ENCODE data around the gene GAL3ST3. TPM values are rescaled to one million over a fixed set of nuclear protein-coding genes. Genes with fewer than 3 reads are reported as not detected.
"Not testable (repeated sequence)": the region's sequence is repeated elsewhere in the genome, so short reads cannot be mapped to it uniquely, and the experiment has no call there.

The GAL3ST3 gene
- total and polyA plus RNA-seq, 4 experiments from 2014 or later, result not detected

GRCh38 chr11:66011239-66011784 is 37.6 kb downstream of the GAL3ST3 start:
- H3K36me3 Mint-ChIP-seq, result no peaks in the 10 kb centered on the region
- no peak overlapping the region for H3K4me3 ChIP-seq (ENCODE audit: low read length in 2 of 2)
- no peak for DNase-seq
- intact Hi-C loops (cut with micrococcal nuclease), result no loop called here
- CTCF ChIA-PET (ENCODE audit: partially characterized antibody), result interaction anchor here (2.7 to 3.7 kb wide), 2 partner anchors 11 to 34 kb away, joined by 9 to 16 read pairs; no protein-coding TSS in a partner anchor
- H3K4me1 ChIP-seq (ENCODE audit: insufficient read depth, low read length), result no peaks in the 10 kb centered on the region
- H3K27ac Mint-ChIP-seq, result no peak overlapping the region
- peaks cover 0 to 5% (median 3%) of the 10 kb centered on the region in 4 donors for H3K4me1 Mint-ChIP-seq
- no peaks in the 10 kb centered on the region for H3K36me3 ChIP-seq (ENCODE audit: insufficient read depth, low read length)
- H3K9me3 Mint-ChIP-seq, result no peaks in the 10 kb centered on the region
- no peak overlapping the region for H3K27ac ChIP-seq (ENCODE audit: low read depth, low read length)
- H3K9me3 ChIP-seq (ENCODE audit: control insufficient read depth in 1 of 2, low read length in 2 of 2), result no peaks in the 10 kb centered on the region
- peaks cover 9 to 14% of the 10 kb centered on the region in 2 donors for H3K27me3 Mint-ChIP-seq
- POLR2A ChIA-PET (ENCODE audit: partially characterized antibody), result no interaction called here
- H3K27me3 ChIP-seq (ENCODE audit: insufficient read depth, low read length), result peaks cover 13% of the 10 kb centered on the region
- H3K4me3 Mint-ChIP-seq, result no peak overlapping the region

DNA sequence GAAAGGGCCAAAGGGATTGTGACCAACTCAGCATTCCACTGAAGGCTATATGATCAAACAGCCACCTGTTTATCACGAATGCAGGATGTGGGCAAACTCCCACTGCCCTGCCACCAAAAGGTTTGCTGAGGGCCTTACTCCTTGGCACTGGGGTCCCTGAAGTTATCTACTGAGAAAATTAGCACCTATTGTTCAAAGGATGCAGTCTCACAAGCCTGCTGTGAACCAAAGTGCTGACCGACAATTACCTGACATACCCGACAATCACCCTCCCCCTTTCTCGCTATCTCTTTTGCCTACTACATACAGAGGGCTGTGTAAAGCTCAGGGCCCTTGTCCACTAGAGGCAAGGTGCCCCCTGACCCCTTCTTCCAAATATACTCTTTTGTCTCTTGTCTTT is 38.9 kb downstream of the GAL3ST3 start:
- H3K9me3 ChIP-seq (ENCODE audit: control insufficient read depth in 1 of 2, low read length in 2 of 2); H3K27ac ChIP-seq (ENCODE audit: low read depth, low read length); H3K27ac Mint-ChIP-seq; H3K4me3 Mint-ChIP-seq; DNase-seq; H3K36me3 Mint-ChIP-seq; intact Hi-C loops (cut with micrococcal nuclease); H3K4me1 ChIP-seq (ENCODE audit: insufficient read depth, low read length); POLR2A ChIA-PET (ENCODE audit: partially characterized antibody); H3K4me1 Mint-ChIP-seq; H3K36me3 ChIP-seq (ENCODE audit: insufficient read depth, low read length); H3K4me3 ChIP-seq (ENCODE audit: low read length in 2 of 2); H3K9me3 Mint-ChIP-seq: not testable (repeated sequence)
- CTCF ChIA-PET (ENCODE audit: partially characterized antibody), result interaction anchor here (2.7 kb wide), 1 partner anchor 35 kb away, joined by 10 read pairs; no protein-coding TSS in a partner anchor
- peaks cover 9 to 14% of the 10 kb centered on the region in 2 donors for H3K27me3 Mint-ChIP-seq
- peaks cover 13% of the 10 kb centered on the region for H3K27me3 ChIP-seq (ENCODE audit: insufficient read depth, low read length)

GRCh38 chr11:66008468-66009101 is 40.4 kb downstream of the GAL3ST3 start:
- POLR2A ChIA-PET (ENCODE audit: partially characterized antibody), result no interaction called here

DNA sequence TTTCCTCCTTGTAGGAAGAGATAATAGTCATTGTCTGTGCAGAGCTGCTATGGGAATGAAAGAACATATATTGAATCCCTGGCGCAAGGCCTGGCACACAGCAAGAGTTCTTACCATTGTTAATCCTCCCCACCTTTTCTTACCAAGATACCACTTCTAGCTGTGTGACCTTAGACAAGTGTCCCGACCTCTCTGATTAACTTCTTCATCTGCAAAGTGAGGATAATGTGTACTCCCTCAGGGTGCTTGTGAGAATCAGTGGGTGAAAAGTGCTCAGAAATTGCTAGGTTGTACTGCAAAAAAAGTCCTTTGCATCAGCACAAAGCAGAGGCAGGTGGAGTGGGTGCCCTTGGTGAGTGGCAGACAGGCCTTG is 40.9 kb downstream of the GAL3ST3 start:
- intact Hi-C loops (cut with micrococcal nuclease), result no loop called here
- CTCF ChIA-PET (ENCODE audit: partially characterized antibody), result interaction anchor here (1.0 to 2.7 kb wide), 3 partner anchors 37 to 124 kb away, joined by 3 to 10 read pairs (median 4); no protein-coding TSS in a partner anchor
- peaks cover 1 to 14% (median 9%) of the 10 kb centered on the region in 4 donors for H3K4me1 Mint-ChIP-seq

More at GRCh38 chr11:66008468-66009101, 40.4 kb downstream of the GAL3ST3 start:
- Mint-ChIP-seq H3K27me3 (peaks cover 7 to 10% of the 10 kb centered on the region in 2 donors), H3K4me3 (no peak overlapping the region), H3K9me3 (no peaks in the 10 kb centered on the region), H3K36me3 (peaks cover 0 to 6% of the 10 kb centered on the region in 2 donors), H3K27ac (no peak overlapping the region), H3K4me1 (peaks cover 1 to 10% (median 5%) of the 10 kb centered on the region in 4 donors)
- peaks cover 10% of the 10 kb centered on the region for H3K36me3 ChIP-seq (ENCODE audit: insufficient read depth, low read length)
- peaks cover under 1% of the 10 kb centered on the region for H3K4me1 ChIP-seq (ENCODE audit: insufficient read depth, low read length)
- peaks cover 13% of the 10 kb centered on the region for H3K27me3 ChIP-seq (ENCODE audit: insufficient read depth, low read length)
- CTCF ChIA-PET (ENCODE audit: partially characterized antibody), result interaction anchor here (1.0 to 2.7 kb wide), 3 partner anchors 36 to 124 kb away, joined by 3 to 10 read pairs (median 4); no protein-coding TSS in a partner anchor
- intact Hi-C loops (cut with micrococcal nuclease), result no loop called here
- H3K4me3 ChIP-seq (ENCODE audit: low read length in 2 of 2), result no peak overlapping the region
- DNase-seq, result no peak
- no peaks in the 10 kb centered on the region for H3K9me3 ChIP-seq (ENCODE audit: control insufficient read depth in 1 of 2, low read length in 2 of 2)
- no peak overlapping the region for H3K27ac ChIP-seq (ENCODE audit: low read depth, low read length)

GRCh38 chr11:66007201-66007634 is 41.7 kb downstream of the GAL3ST3 start:
- no peaks in the 10 kb centered on the region for H3K9me3 ChIP-seq (ENCODE audit: control insufficient read depth in 1 of 2, low read length in 2 of 2)
- peaks cover 10% of the 10 kb centered on the region for H3K36me3 ChIP-seq (ENCODE audit: insufficient read depth, low read length)
- CTCF ChIA-PET (ENCODE audit: partially characterized antibody), result interaction anchor here (2.7 kb wide), 1 partner anchor 38 kb away, joined by 10 read pairs; no protein-coding TSS in a partner anchor
- Mint-ChIP-seq H3K4me3 (no peak overlapping the region), H3K36me3 (peaks cover 0 to 16% of the 10 kb centered on the region in 2 donors), H3K4me1 (peaks cover 4 to 23% (median 13%) of the 10 kb centered on the region in 4 donors), H3K27me3 (peaks cover 4 to 5% of the 10 kb centered on the region in 2 donors), H3K9me3 (no peaks in the 10 kb centered on the region), H3K27ac (no peak overlapping the region)
- peaks cover 9% of the 10 kb centered on the region for H3K4me1 ChIP-seq (ENCODE audit: insufficient read depth, low read length)
- no peak overlapping the region for H3K4me3 ChIP-seq (ENCODE audit: low read length in 2 of 2)
- POLR2A ChIA-PET (ENCODE audit: partially characterized antibody), result no interaction called here
- H3K27me3 ChIP-seq (ENCODE audit: insufficient read depth, low read length), result peaks cover 5% of the 10 kb centered on the region
- DNase-seq, result no peak
- H3K27ac ChIP-seq (ENCODE audit: low read depth, low read length), result no peak overlapping the region
- intact Hi-C loops (cut with micrococcal nuclease), result no loop called here

More for the DNA sequence above, 40.9 kb downstream of the GAL3ST3 start:
- Mint-ChIP-seq H3K27ac (no peak overlapping the region), H3K9me3 (no peaks in the 10 kb centered on the region), H3K4me3 (no peak overlapping the region), H3K36me3 (peaks cover 0 to 9% of the 10 kb centered on the region in 2 donors), H3K27me3 (peaks cover 5 to 7% of the 10 kb centered on the region in 2 donors)
- no peak overlapping the region for H3K27ac ChIP-seq (ENCODE audit: low read depth, low read length)
- H3K9me3 ChIP-seq (ENCODE audit: control insufficient read depth in 1 of 2, low read length in 2 of 2), result no peaks in the 10 kb centered on the region
- no peak for DNase-seq
- H3K27me3 ChIP-seq (ENCODE audit: insufficient read depth, low read length), result peaks cover 10% of the 10 kb centered on the region
- peaks cover 10% of the 10 kb centered on the region for H3K36me3 ChIP-seq (ENCODE audit: insufficient read depth, low read length)
- H3K4me3 ChIP-seq (ENCODE audit: low read length in 2 of 2), result no peak overlapping the region
- H3K4me1 ChIP-seq (ENCODE audit: insufficient read depth, low read length), result peaks cover 5% of the 10 kb centered on the region
- POLR2A ChIA-PET (ENCODE audit: partially characterized antibody), result no interaction called here

DNA sequence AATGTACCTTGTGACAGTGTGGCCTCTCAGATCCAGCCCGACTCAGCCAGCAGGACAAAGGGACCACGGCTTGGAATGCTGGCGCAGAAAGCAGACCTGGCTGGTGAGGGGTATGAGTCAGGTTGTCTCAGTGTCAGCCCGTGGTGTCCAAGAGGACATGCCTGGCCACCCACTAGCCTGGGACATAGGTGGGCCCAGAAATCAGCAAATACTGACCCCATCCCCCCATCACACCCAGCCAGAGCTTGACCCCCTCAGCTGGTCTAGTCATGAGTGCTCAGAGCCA is 42.1 kb downstream of the GAL3ST3 start:
- peaks cover 4 to 27% (median 15%) of the 10 kb centered on the region in 4 donors for H3K4me1 Mint-ChIP-seq
- no peaks in the 10 kb centered on the region for H3K9me3 Mint-ChIP-seq
- peaks cover 5% of the 10 kb centered on the region for H3K27me3 ChIP-seq (ENCODE audit: insufficient read depth, low read length)
- ChIA-PET CTCF (ENCODE audit: partially characterized antibody) (no interaction called here), POLR2A (ENCODE audit: partially characterized antibody) (no interaction called here)
- H3K4me3 Mint-ChIP-seq, result peak overlapping the region in 1 of 8 donors; percentile 20
- H3K36me3 Mint-ChIP-seq, result peaks cover 0 to 20% of the 10 kb centered on the region in 2 donors
- no peak for DNase-seq
- H3K27ac ChIP-seq (ENCODE audit: low read depth, low read length), result no peak overlapping the region
- peaks cover 9% of the 10 kb centered on the region for H3K4me1 ChIP-seq (ENCODE audit: insufficient read depth, low read length)
- H3K27me3 Mint-ChIP-seq, result peaks cover 4 to 5% of the 10 kb centered on the region in 2 donors
- peaks cover 10% of the 10 kb centered on the region for H3K36me3 ChIP-seq (ENCODE audit: insufficient read depth, low read length)
- no peak overlapping the region for H3K27ac Mint-ChIP-seq
- H3K9me3 ChIP-seq (ENCODE audit: control insufficient read depth in 1 of 2, low read length in 2 of 2), result no peaks in the 10 kb centered on the region
- H3K4me3 ChIP-seq (ENCODE audit: low read length in 2 of 2), result no peak overlapping the region
- intact Hi-C loops (cut with micrococcal nuclease), result no loop called here

DNA sequence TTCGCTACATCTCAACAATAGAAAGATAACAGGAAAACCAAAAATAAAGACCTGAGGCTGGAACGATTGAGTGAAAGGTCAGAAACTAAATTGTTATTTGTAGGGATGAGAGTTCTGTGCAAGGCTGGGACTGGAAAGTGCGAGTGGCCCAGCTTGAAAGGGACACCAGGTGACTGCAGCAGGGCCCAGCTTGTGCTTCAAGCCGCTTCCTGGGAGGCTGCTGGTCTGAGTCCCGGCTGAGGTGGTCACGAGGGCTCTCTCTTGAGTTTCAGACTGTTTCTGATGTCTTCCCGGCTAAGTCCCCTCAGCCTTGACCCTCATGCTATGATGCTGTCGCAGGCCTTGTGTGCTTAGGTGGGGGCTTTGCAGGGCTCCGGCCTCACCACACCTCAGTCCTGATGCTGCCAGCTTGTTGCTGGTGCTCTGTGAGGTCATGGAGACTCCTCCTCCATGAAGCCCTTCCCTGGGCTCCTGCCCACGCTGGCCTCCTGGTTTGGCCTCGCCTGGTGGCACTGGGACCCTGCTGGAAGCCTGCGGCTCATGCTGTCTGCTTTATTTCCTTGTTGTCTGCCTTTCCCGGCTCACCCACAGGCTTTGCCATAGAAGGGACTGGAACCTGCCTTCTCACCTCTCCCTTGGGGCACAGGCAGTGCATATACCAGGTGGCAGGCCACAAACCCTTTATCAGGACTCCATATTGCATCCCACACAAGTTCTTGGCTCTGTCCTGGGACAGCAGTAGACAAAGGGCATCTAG is 42.6 kb downstream of the GAL3ST3 start:
- Histone ChIP-seq H3K27ac (ENCODE audit: low read depth, low read length) (no peak overlapping the region), H3K4me1 (ENCODE audit: insufficient read depth, low read length) (peaks cover 11% of the 10 kb centered on the region), H3K36me3 (ENCODE audit: insufficient read depth, low read length) (peaks cover 10% of the 10 kb centered on the region), H3K9me3 (ENCODE audit: control insufficient read depth in 1 of 2, low read length in 2 of 2) (no peaks in the 10 kb centered on the region), H3K4me3 (ENCODE audit: low read length in 2 of 2) (no peak overlapping the region), H3K27me3 (ENCODE audit: insufficient read depth, low read length) (peaks cover under 1% of the 10 kb centered on the region)
- Mint-ChIP-seq H3K36me3 (peaks cover 0 to 25% of the 10 kb centered on the region in 2 donors), H3K9me3 (no peaks in the 10 kb centered on the region), H3K27me3 (peaks cover 4 to 5% of the 10 kb centered on the region in 2 donors), H3K4me3 (peak overlapping the region in 2 of 8 donors; percentile 35 to 58), H3K4me1 (peaks cover 6 to 32% (median 18%) of the 10 kb centered on the region in 4 donors), H3K27ac (peak overlapping the region in 1 of 7 donors; percentile 46)
- POLR2A ChIA-PET (ENCODE audit: partially characterized antibody), result no interaction called here
- DNase-seq, result no peak
- intact Hi-C loops (cut with micrococcal nuclease), result no loop called here
- CTCF ChIA-PET (ENCODE audit: partially characterized antibody), result no interaction called here
